Heart right ventricle (tissue), 16 donors: Measurements from ENCODE around the gene SYCP2. TPM values are rescaled to one million over a fixed set of nuclear protein-coding genes. Genes with fewer than 3 reads are reported as not detected.
A peak's percentile ranks its signal among the peaks of the same experiment; 100 is the strongest.

Experiments used
- ATAC-seq, 8 donors: fragments of 200-7000 bp; cut with Tn5 transposase; one replicate each; pipeline ENCODE4 v1.9.1; 2020; ENCODE audit warnings: mild to moderate bottlenecking in 8 of 8, moderate library complexity in 8 of 8, moderate number of reproducible peaks in 1 of 8
- DNase-seq, 2 donors: peaks; one replicate each; pipeline ENCODE4 v3.0.0-alpha.2; 2020
- H3K27ac ChIP-seq, 10 donors: fragments of 200-600 bp; sonication (generic) in 2 of 10; one replicate each; pipeline versions ENCODE4 v1.5.0 to v1.8.0; 2020 to 2022; ENCODE audit warnings: mild to moderate bottlenecking in 3 of 10
- H3K27me3 ChIP-seq, 7 donors: fragments of 200-600 bp; one replicate each; pipeline ENCODE4 v1.8.0; 2021 to 2022; ENCODE audit warnings: mild to moderate bottlenecking in 2 of 7
- H3K36me3 ChIP-seq, 9 donors: fragments of 200-600 bp; sonication (generic) in 1 of 9; one replicate each; pipeline versions ENCODE4 v1.5.0 to v1.8.0; 2020 to 2022; ENCODE audit warnings: mild to moderate bottlenecking in 2 of 9
- H3K4me1 ChIP-seq, 9 donors: fragments of 200-600 bp; sonication (generic) in 1 of 9; one replicate each; pipeline versions ENCODE4 v1.5.0 to v1.8.0; 2020 to 2022; ENCODE audit warnings: mild to moderate bottlenecking in 4 of 9
- H3K4me3 ChIP-seq, 10 donors: fragments of 200-600 bp; sonication (generic) in 2 of 10; one replicate each; pipeline versions ENCODE4 v1.5.0 to v1.8.0; 2020 to 2022; ENCODE audit warnings: mild to moderate bottlenecking in 7 of 10, moderate library complexity in 2 of 10
- H3K9me3 ChIP-seq, 11 donors: fragments of 200-600 bp in 10 of 11; sonication (generic) in 2 of 11; one replicate each; pipeline versions ENCODE4 v1.5.0 to v1.8.0; 2013 to 2022; ENCODE audit warnings: mild to moderate bottlenecking in 2 of 11, control low read depth in 1 of 11, moderate library complexity in 1 of 11
- CTCF ChIP-seq, 9 donors: fragments of 200-600 bp; sonication (generic) in 2 of 9; IDR thresholded peaks; one replicate each; pipeline versions ENCODE4 v1.5.0 to v1.8.0; 2021 to 2022; ENCODE audit warnings: antibody characterized with exemption in 9 of 9, mild to moderate bottlenecking in 5 of 9, moderate library complexity in 1 of 9
- WGBS, 2 donors: extraction: QIAGEN DNeasy Blood & Tissue Kit; methylation state at CpG; one replicate each; pipeline ENCODE4 v1.1.7; 2013; ENCODE audit warnings: inconsistent platforms in 1 of 2; 5-methylcytosine and 5-hydroxymethylcytosine counted together
- intact Hi-C, 10 donors: fragments of 100-400 bp; cut with DNase I; formaldehyde crosslinking; loops; one replicate each; pipeline versions ENCODE4 v1.11.1 to v1.14.2; 2022
- polyA plus RNA-seq, 2 donors: library from polyadenylated mRNA; stranded (reverse); fragments of 200-250 nt; gene quantifications; one replicate each; pipeline ENCODE4 v1.2.3, GENCODE V29; 2013
- total RNA-seq, 10 donors: library from RNA; stranded (reverse); fragmentation: NEBNext Ultra II Directional in 3 of 10; extraction: Animal tissue kit (Norgen Biotek cat#: 25700) in 3 of 10; gene quantifications; one replicate each; pipeline versions ENCODE4 v1.2.1 to v1.2.4, GENCODE V29; 2021 to 2023
- donor health status: Arrhythmogenic right ventricular cardiomyopathy.
- donor health status: ischemic (EF 13 %, LVEDD 7.1; RV severe dilation, severe dysfunction).
- donor health status: healthy with polysubstance abuse.
- donor health status: DM: no; HTN: yes; CAD: no.
- donor health status: DM: no; HTN: no; CAD: no.
- donor health status: ischemic (EF 25% LVEDD 6.9; RV normal size, moderate dysfunction).
- donor health status: ischemic (EF 25% LVEDD 5.7; RV mildly dilated, moderate dysfunction).
- donor health status: healthy.
- donor health status: DM: yes; HTN: yes; CAD: no.
- donor health status: Ischemic cardiomyopathy.
- donor health status: ischemic (EF 35%, LVEDD 5.7; RV mildly dilated, moderate dysfunction).
- donor health status: nonischemic (EF 11% LVEDD 7.7; RV severe dilation, severe dysfunction).
- donor health status: DM: yes; HTN: yes; CAD: no.
- donor health status: PGD.
- donor health status: ischemic (EF 29% LVEDD 5.4; RV normal size, mild dysfunction).
- donor health status: nonischemic (EF 23%, LVEDD 6.1; RV moderate dilation, normal function).

The SYCP2 gene
- total and polyA plus RNA-seq, 12 donors: 0.45 to 7.5 (median 0.93) TPM

DNA sequence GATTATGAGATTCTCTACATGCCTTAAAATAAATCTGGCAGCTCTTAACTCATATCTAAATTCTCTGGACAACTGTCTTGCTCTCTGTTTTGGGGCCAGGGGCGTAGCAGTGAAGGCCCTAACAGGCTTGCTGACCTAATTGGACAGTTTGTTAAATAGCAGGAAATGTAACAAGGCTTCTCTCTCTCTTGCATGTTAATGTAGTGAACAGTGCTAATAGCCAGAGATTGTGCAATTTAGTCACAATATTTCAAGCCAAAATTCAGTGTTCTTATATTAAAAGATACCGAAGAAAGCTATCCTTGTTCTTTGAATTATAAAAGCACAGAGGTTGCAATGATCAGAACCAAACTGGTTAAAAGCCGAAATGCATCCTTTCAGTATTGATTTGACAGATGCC, 3.7 kb upstream of the SYCP2 start:
- DNase-seq (no peak), ATAC-seq (no peak)
- TF ChIP-seq CTCF (IDR thresholded peaks at IDR 0.05): no peak
- H3K36me3 ChIP-seq: peaks cover 0 to 7% (median 0%) of the 10 kb centered on the region in 9 donors
- H3K4me3 ChIP-seq: peak overlapping the region in 5 of 10 donors; percentile 9 to 86 (median 77)
- no peaks in the 10 kb centered on the region for H3K27me3 ChIP-seq
- intact Hi-C loops: loop anchor here in 1 of 10 donors (10.0 kb wide), 1 partner anchor 152 kb away; no protein-coding TSS in a partner anchor
- peaks cover 7 to 68% (median 56%) of the 10 kb centered on the region in 9 donors for H3K4me1 ChIP-seq
- WGBS, 2 donors: 53 to 55% methylated on average over 3 of the region's 3 CpGs
- no peaks in the 10 kb centered on the region for H3K9me3 ChIP-seq
- H3K27ac ChIP-seq: peak overlapping the region in 7 of 10 donors; percentile 72 to 100 (median 96)

- peaks cover 3 to 60% (median 48%) of the 10 kb centered on the region in 9 donors for H3K4me1 ChIP-seq
- intact Hi-C loops: loop anchor here in 1 of 10 donors (10.0 kb wide), 1 partner anchor 152 kb away; no protein-coding TSS in a partner anchor
- H3K9me3 ChIP-seq: no peaks in the 10 kb centered on the region
- TF ChIP-seq CTCF (IDR thresholded peaks at IDR 0.05): no peak
- WGBS, 2 donors: 33 to 47% methylated on average over 4 of the region's 4 CpGs
- peak overlapping the region in 4 of 10 donors; percentile 74 to 86 (median 80) for H3K4me3 ChIP-seq
- DNase-seq (no peak), ATAC-seq (no peak)
- H3K36me3 ChIP-seq: peaks cover 0 to 6% (median 0%) of the 10 kb centered on the region in 9 donors
- H3K27me3 ChIP-seq: no peaks in the 10 kb centered on the region
- peak overlapping the region in 6 of 10 donors; percentile 72 to 99 (median 96) for H3K27ac ChIP-seq
Measured at GRCh38 chr20:59936409-59936808, 3.0 kb upstream of the SYCP2 start.

- no peak for TF ChIP-seq CTCF (IDR thresholded peaks at IDR 0.05)
- H3K36me3 ChIP-seq: peaks cover 0 to 6% (median 0%) of the 10 kb centered on the region in 9 donors
- H3K27ac ChIP-seq: peak overlapping the region in 4 of 10 donors; percentile 72 to 99 (median 96)
- H3K4me1 ChIP-seq: peaks cover 3 to 54% (median 43%) of the 10 kb centered on the region in 9 donors
- H3K4me3 ChIP-seq: peak overlapping the region in 1 of 10 donors; percentile 2
- intact Hi-C loops: loop anchor here in 1 of 10 donors (10.0 kb wide), 1 partner anchor 151 kb away; no protein-coding TSS in a partner anchor
- H3K9me3 ChIP-seq: no peaks in the 10 kb centered on the region
- no peaks in the 10 kb centered on the region for H3K27me3 ChIP-seq
- ATAC-seq: no peak
- 86 to 88% methylated on average over 8 of the region's 8 CpGs for WGBS, 2 donors
- no peak for DNase-seq
Measured at GRCh38 chr20:59935457-59936185, 2.2 kb upstream of the SYCP2 start.

DNA sequence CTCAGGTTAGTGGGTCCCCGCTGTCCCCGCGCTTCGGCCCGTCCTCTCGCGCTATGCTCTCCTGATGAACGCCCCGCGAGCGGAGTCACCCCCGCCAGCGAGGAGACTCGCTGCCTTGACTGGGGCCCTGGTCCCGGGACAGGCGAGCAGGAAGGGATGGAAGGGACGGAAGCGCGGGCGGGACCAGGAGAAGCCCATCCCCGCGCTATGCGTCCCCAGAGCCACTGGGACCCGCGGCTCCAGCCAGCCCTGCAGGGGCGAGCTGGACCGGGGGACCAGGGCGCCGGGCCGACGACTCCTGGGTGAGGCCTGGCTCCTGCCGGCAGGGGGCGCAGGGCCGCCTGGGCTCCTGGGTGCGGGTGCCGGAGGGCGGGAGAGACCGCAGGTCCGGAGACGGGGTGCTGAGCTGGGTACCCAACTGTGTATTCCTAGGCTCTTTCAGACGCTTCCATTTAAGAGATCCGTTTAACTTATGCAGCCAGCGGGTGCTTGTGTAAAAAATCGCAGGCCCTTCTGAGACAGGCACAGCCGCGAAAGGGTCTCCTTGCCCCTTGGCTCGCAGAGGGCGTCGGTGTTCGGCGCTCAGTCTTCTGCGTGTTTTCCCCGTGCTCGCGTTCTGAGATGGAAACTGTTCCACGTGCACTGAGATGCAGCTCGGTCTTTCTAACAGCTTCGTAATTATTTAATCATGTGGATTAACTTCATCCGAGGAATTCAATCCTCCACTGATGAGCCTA, 580 bp upstream of the SYCP2 start:
- intact Hi-C loops: loop anchor here in 1 of 10 donors (10.0 kb wide), 1 partner anchor 149 kb away; no protein-coding TSS in a partner anchor
- H3K36me3 ChIP-seq: peaks cover 0 to 6% (median 0%) of the 10 kb centered on the region in 9 donors
- no peaks in the 10 kb centered on the region for H3K27me3 ChIP-seq
- H3K4me1 ChIP-seq: peaks cover 3 to 50% (median 39%) of the 10 kb centered on the region in 9 donors
- peak overlapping the region; percentile 5 to 90 (median 83) for H3K27ac ChIP-seq
- H3K9me3 ChIP-seq: no peaks in the 10 kb centered on the region
- TF ChIP-seq CTCF (IDR thresholded peaks at IDR 0.05): peak; percentile 91 to 99 (median 97)
- ATAC-seq (peak; percentile 90 to 94 (median 91)), DNase-seq (peak; percentile 80 to 86)
- peak overlapping the region; percentile 62 to 97 (median 77) for H3K4me3 ChIP-seq
- WGBS, 2 donors: 1 to 2% methylated on average over 59 of the region's 59 CpGs
